Measurements from ENCODE around the gene PPP4C. TPM values are rescaled to one million over a fixed set of nuclear protein-coding genes. Genes with fewer than 3 reads are reported as not detected.
A peak's percentile ranks its signal among the peaks of the same experiment; 100 is the strongest.

Gene PPP4C
- total RNA-seq, 1 experiment from 2014 or later: 103 TPM

DNA sequence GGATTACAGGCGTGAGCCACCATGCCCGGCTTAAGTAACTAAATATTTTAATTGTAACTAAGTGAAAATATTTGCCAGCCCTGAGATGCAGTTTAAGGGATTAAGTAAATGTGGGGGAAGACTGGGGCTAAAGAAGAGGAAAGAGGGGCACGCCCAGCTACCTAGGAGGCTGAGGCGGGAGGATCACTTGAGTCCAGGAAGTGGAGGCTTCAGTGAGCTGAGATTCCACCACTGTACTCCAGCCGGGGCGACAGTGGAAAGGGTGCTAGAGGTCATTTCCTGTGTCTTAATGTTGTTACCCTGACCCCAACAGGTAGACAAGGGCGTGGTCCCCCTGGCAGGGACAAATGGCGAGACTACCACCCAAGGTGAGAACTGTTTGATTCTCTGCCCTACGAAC is 7.5 kb upstream of the PPP4C start:
- Histone ChIP-seq H3K36me3 (ENCODE audit: insufficient read depth, low read length) (peaks cover 62% of the 10 kb centered on the region), H3K9ac (ENCODE audit: low read length) (no peak overlapping the region), H3K9me2 (replicated peaks; ENCODE audit: insufficient read depth, low read length) (no peaks in the 10 kb centered on the region), H4K20me1 (ENCODE audit: insufficient read depth, low read depth, low read length) (peaks cover 38% of the 10 kb centered on the region), H3K4me2 (ENCODE audit: low read depth, low read length, poor library complexity, severe bottlenecking) (no peak overlapping the region), H3K27me3 (ENCODE audit: low read length) (no peaks in the 10 kb centered on the region), H3K79me2 (ENCODE audit: low read length) (peaks cover 31% of the 10 kb centered on the region), H2AFZ (ENCODE audit: low read length) (no peak overlapping the region), H3K9me3 (ENCODE audit: low read length) (no peaks in the 10 kb centered on the region), H3K4me3 (ENCODE audit: low read length) (no peak overlapping the region), H3K27ac (ENCODE audit: low read length) (no peak overlapping the region), H3K4me1 (ENCODE audit: low read length) (peaks cover 38% of the 10 kb centered on the region)
- DNase-seq: no peak

DNA sequence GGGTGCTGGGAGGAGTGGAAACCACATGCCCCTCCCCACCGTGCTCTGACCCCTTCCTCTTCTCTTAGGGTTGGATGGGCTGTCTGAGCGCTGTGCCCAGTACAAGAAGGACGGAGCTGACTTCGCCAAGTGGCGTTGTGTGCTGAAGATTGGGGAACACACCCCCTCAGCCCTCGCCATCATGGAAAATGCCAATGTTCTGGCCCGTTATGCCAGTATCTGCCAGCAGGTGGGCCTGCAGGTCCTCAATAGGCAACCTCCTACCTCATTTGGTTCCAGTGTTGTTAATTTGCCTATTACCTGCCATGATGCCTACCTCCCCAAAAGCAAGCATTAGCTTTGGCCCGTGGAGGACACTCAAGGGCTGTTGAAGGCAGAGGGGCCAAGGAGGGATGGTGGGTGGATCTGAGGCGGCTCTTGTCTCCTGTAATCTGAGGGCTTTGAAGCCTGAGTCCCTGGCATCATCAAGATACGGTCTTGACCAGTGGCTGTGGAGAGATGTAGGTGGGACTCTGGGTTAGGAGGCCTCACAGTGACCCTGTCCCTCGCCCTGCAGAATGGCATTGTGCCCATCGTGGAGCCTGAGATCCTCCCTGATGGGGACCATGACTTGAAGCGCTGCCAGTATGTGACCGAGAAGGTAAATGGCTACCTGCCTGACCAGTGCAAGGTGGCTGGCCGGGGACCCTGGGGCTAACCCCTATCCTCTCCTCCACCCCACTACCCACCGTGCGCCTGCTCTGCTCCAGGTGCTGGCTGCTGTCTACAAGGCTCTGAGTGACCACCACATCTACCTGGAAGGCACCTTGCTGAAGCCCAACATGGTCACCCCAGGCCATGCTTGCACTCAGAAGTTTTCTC is 6.8 kb upstream of the PPP4C start:
- Histone ChIP-seq H3K9me3 (ENCODE audit: low read length) (no peaks in the 10 kb centered on the region), H3K27me3 (ENCODE audit: low read length) (no peaks in the 10 kb centered on the region), H3K79me2 (ENCODE audit: low read length) (peaks cover 31% of the 10 kb centered on the region), H2AFZ (ENCODE audit: low read length) (no peak overlapping the region), H4K20me1 (ENCODE audit: insufficient read depth, low read depth, low read length) (peaks cover 38% of the 10 kb centered on the region), H3K36me3 (ENCODE audit: insufficient read depth, low read length) (peaks cover 62% of the 10 kb centered on the region), H3K4me3 (ENCODE audit: low read length) (no peak overlapping the region), H3K9me2 (replicated peaks; ENCODE audit: insufficient read depth, low read length) (no peaks in the 10 kb centered on the region), H3K9ac (ENCODE audit: low read length) (no peak overlapping the region), H3K27ac (ENCODE audit: low read length) (no peak overlapping the region), H3K4me1 (ENCODE audit: low read length) (peaks cover 32% of the 10 kb centered on the region), H3K4me2 (ENCODE audit: low read depth, low read length, poor library complexity, severe bottlenecking) (no peak overlapping the region)
- DNase-seq: peak; percentile 82

DNA sequence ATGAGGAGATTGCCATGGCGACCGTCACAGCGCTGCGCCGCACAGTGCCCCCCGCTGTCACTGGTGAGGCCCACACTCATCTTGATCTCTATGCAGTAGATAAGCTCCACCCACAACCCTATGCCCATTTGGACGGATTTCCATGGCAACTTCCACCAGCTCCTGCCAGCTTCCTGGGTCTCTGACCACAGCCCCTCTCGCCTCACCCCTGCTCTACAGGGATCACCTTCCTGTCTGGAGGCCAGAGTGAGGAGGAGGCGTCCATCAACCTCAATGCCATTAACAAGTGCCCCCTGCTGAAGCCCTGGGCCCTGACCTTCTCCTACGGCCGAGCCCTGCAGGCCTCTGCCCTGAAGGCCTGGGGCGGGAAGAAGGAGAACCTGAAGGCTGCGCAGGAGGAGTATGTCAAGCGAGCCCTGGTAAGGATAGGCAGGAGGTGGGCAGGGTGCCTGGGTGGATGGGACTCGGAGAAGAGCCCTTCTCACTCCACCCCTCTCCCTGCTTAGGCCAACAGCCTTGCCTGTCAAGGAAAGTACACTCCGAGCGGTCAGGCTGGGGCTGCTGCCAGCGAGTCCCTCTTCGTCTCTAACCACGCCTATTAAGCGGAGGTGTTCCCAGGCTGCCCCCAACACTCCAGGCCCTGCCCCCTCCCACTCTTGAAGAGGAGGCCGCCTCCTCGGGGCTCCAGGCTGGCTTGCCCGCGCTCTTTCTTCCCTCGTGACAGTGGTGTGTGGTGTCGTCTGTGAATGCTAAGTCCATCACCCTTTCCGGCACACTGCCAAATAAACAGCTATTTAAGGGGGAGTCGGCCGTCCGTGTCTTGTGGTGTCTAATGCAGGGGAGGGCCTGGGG is 6.0 kb upstream of the PPP4C start:
- no peak overlapping the region for H3K4me2 ChIP-seq (ENCODE audit: low read depth, low read length, poor library complexity, severe bottlenecking)
- H2AFZ ChIP-seq (ENCODE audit: low read length): no peak overlapping the region
- H3K9me3 ChIP-seq (ENCODE audit: low read length): no peaks in the 10 kb centered on the region
- DNase-seq: no peak
- H3K4me3 ChIP-seq (ENCODE audit: low read length): no peak overlapping the region
- peaks cover 23% of the 10 kb centered on the region for H3K79me2 ChIP-seq (ENCODE audit: low read length)
- H4K20me1 ChIP-seq (ENCODE audit: insufficient read depth, low read depth, low read length): peaks cover 38% of the 10 kb centered on the region
- peaks cover 27% of the 10 kb centered on the region for H3K4me1 ChIP-seq (ENCODE audit: low read length)
- no peak overlapping the region for H3K27ac ChIP-seq (ENCODE audit: low read length)
- H3K36me3 ChIP-seq (ENCODE audit: insufficient read depth, low read length): peaks cover 62% of the 10 kb centered on the region
- H3K27me3 ChIP-seq (ENCODE audit: low read length): no peaks in the 10 kb centered on the region
- H3K9ac ChIP-seq (ENCODE audit: low read length): no peak overlapping the region
- H3K9me2 ChIP-seq (replicated peaks; ENCODE audit: insufficient read depth, low read length): no peaks in the 10 kb centered on the region

DNA sequence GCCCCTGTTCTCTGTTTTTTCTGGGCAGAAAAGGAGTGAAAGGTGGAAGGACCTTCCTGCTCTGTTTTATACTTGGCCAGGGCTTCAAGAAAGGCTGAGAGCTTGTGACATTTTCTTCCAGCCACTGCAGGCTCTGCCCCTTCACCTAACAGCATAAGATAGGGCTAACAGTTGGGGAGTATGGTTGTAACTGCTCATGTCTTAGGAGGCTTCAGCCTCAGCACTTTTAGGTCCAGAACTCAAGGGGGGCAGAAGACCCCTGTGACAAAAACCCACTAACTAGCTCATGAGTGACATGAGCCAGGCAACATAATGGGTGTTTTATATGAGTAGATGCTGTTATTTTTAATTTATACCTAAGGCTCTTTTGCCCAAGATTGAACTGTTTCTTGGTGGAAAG is 5.3 kb upstream of the PPP4C start:
- Histone ChIP-seq H3K79me2 (ENCODE audit: low read length) (peaks cover 22% of the 10 kb centered on the region), H3K27ac (ENCODE audit: low read length) (no peak overlapping the region), H3K27me3 (ENCODE audit: low read length) (no peaks in the 10 kb centered on the region), H3K9me2 (replicated peaks; ENCODE audit: insufficient read depth, low read length) (no peaks in the 10 kb centered on the region), H3K4me1 (ENCODE audit: low read length) (peaks cover 29% of the 10 kb centered on the region), H3K4me2 (ENCODE audit: low read depth, low read length, poor library complexity, severe bottlenecking) (no peak overlapping the region), H3K9me3 (ENCODE audit: low read length) (no peaks in the 10 kb centered on the region), H4K20me1 (ENCODE audit: insufficient read depth, low read depth, low read length) (peaks cover 38% of the 10 kb centered on the region), H2AFZ (ENCODE audit: low read length) (no peak overlapping the region), H3K4me3 (ENCODE audit: low read length) (no peak overlapping the region), H3K9ac (ENCODE audit: low read length) (no peak overlapping the region), H3K36me3 (ENCODE audit: insufficient read depth, low read length) (peaks cover 62% of the 10 kb centered on the region)
- no peak for DNase-seq

- Histone ChIP-seq H4K20me1 (ENCODE audit: insufficient read depth, low read depth, low read length) (peaks cover 27% of the 10 kb centered on the region), H3K9me2 (replicated peaks; ENCODE audit: insufficient read depth, low read length) (no peaks in the 10 kb centered on the region), H3K4me3 (ENCODE audit: low read length) (peak overlapping the region; percentile 97), H3K79me2 (ENCODE audit: low read length) (peaks cover 46% of the 10 kb centered on the region), H3K9ac (ENCODE audit: low read length) (peak overlapping the region; percentile 99), H3K27ac (ENCODE audit: low read length) (peak overlapping the region; percentile 66), H3K4me2 (ENCODE audit: low read depth, low read length, poor library complexity, severe bottlenecking) (peak overlapping the region; percentile 83), H2AFZ (ENCODE audit: low read length) (peak overlapping the region; percentile 58; the same call in 1 of the 2 replicates), H3K36me3 (ENCODE audit: insufficient read depth, low read length) (peaks cover 43% of the 10 kb centered on the region), H3K9me3 (ENCODE audit: low read length) (no peaks in the 10 kb centered on the region), H3K27me3 (ENCODE audit: low read length) (no peaks in the 10 kb centered on the region), H3K4me1 (ENCODE audit: low read length) (peaks cover 20% of the 10 kb centered on the region)
- DNase-seq: peak; percentile 57
Observed at GRCh38 chr16:30076276-30076791, 540 bp downstream of the PPP4C start.

- peak overlapping the region; percentile 83 for H3K4me2 ChIP-seq (ENCODE audit: low read depth, low read length, poor library complexity, severe bottlenecking)
- peaks cover 20% of the 10 kb centered on the region for H3K4me1 ChIP-seq (ENCODE audit: low read length)
- H3K27me3 ChIP-seq (ENCODE audit: low read length): no peaks in the 10 kb centered on the region
- peak overlapping the region; percentile 99; the same call in 1 of the 2 replicates for H3K9ac ChIP-seq (ENCODE audit: low read length)
- no peaks in the 10 kb centered on the region for H3K9me2 ChIP-seq (replicated peaks; ENCODE audit: insufficient read depth, low read length)
- H3K9me3 ChIP-seq (ENCODE audit: low read length): no peaks in the 10 kb centered on the region
- H3K36me3 ChIP-seq (ENCODE audit: insufficient read depth, low read length): peaks cover 33% of the 10 kb centered on the region
- H2AFZ ChIP-seq (ENCODE audit: low read length): no peak overlapping the region
- H4K20me1 ChIP-seq (ENCODE audit: insufficient read depth, low read depth, low read length): peaks cover 27% of the 10 kb centered on the region
- H3K4me3 ChIP-seq (ENCODE audit: low read length): peak overlapping the region; percentile 97; the same call in 1 of the 2 replicates
- H3K79me2 ChIP-seq (ENCODE audit: low read length): peaks cover 46% of the 10 kb centered on the region
- DNase-seq: no peak
- no peak overlapping the region for H3K27ac ChIP-seq (ENCODE audit: low read length)
Observed at GRCh38 chr16:30077656-30078055, 1.9 kb downstream of the PPP4C start.

GRCh38 chr16:30078744-30079143 is 3.0 kb downstream of the PPP4C start:
- Histone ChIP-seq H3K4me3 (ENCODE audit: low read length) (no peak overlapping the region), H3K27ac (ENCODE audit: low read length) (no peak overlapping the region), H3K9ac (ENCODE audit: low read length) (no peak overlapping the region), H3K4me2 (ENCODE audit: low read depth, low read length, poor library complexity, severe bottlenecking) (no peak overlapping the region), H4K20me1 (ENCODE audit: insufficient read depth, low read depth, low read length) (peaks cover 27% of the 10 kb centered on the region), H3K9me3 (ENCODE audit: low read length) (no peaks in the 10 kb centered on the region), H3K27me3 (ENCODE audit: low read length) (no peaks in the 10 kb centered on the region), H3K9me2 (replicated peaks; ENCODE audit: insufficient read depth, low read length) (no peaks in the 10 kb centered on the region), H3K4me1 (ENCODE audit: low read length) (peaks cover 20% of the 10 kb centered on the region), H3K36me3 (ENCODE audit: insufficient read depth, low read length) (peaks cover 33% of the 10 kb centered on the region), H2AFZ (ENCODE audit: low read length) (no peak overlapping the region), H3K79me2 (ENCODE audit: low read length) (peaks cover 46% of the 10 kb centered on the region)
- DNase-seq: no peak

DNA sequence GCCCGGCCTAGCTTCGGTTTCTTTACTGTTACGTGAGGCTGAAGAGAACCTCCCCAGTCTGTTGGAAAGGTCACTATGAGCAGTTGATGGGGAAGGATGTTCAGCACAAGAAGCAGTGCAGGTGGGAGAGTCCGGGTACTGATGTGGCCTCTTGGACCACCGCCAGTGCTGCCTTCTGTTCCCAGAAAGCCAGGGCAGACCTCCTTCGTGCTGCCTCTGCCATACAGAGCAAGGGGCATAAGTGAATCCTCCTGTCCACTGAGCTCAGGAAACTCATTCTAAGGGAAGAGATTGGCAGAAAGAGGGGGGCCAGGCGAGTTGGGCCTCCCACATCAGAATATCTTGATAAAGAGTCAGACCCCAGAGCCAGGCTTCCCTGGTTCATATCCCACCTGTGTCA is 3.7 kb downstream of the PPP4C start:
- H4K20me1 ChIP-seq (ENCODE audit: insufficient read depth, low read depth, low read length): peaks cover 27% of the 10 kb centered on the region
- no peaks in the 10 kb centered on the region for H3K27me3 ChIP-seq (ENCODE audit: low read length)
- peaks cover 46% of the 10 kb centered on the region for H3K79me2 ChIP-seq (ENCODE audit: low read length)
- no peak overlapping the region for H3K4me3 ChIP-seq (ENCODE audit: low read length)
- H3K36me3 ChIP-seq (ENCODE audit: insufficient read depth, low read length): peaks cover 33% of the 10 kb centered on the region
- H3K4me2 ChIP-seq (ENCODE audit: low read depth, low read length, poor library complexity, severe bottlenecking): no peak overlapping the region
- H3K4me1 ChIP-seq (ENCODE audit: low read length): peaks cover 20% of the 10 kb centered on the region
- no peaks in the 10 kb centered on the region for H3K9me2 ChIP-seq (replicated peaks; ENCODE audit: insufficient read depth, low read length)
- no peaks in the 10 kb centered on the region for H3K9me3 ChIP-seq (ENCODE audit: low read length)
- DNase-seq: no peak
- H2AFZ ChIP-seq (ENCODE audit: low read length): no peak overlapping the region
- H3K27ac ChIP-seq (ENCODE audit: low read length): no peak overlapping the region
- no peak overlapping the region for H3K9ac ChIP-seq (ENCODE audit: low read length)
